Fibroblast of skin of left biceps (primary cell): ENCODE results near the gene SHISA6.
"Not testable (repeated sequence)": the region's sequence is repeated elsewhere in the genome, so short reads cannot be mapped to it uniquely, and the experiment has no call there.

ENCODE experiments used
- DNase-seq, 2 experiments: peaks; one replicate each; pipeline ENCODE4 v3.0.0-alpha.2; 2013; ENCODE audit warnings: low read depth in 2 of 2

SHISA6 gene

DNA sequence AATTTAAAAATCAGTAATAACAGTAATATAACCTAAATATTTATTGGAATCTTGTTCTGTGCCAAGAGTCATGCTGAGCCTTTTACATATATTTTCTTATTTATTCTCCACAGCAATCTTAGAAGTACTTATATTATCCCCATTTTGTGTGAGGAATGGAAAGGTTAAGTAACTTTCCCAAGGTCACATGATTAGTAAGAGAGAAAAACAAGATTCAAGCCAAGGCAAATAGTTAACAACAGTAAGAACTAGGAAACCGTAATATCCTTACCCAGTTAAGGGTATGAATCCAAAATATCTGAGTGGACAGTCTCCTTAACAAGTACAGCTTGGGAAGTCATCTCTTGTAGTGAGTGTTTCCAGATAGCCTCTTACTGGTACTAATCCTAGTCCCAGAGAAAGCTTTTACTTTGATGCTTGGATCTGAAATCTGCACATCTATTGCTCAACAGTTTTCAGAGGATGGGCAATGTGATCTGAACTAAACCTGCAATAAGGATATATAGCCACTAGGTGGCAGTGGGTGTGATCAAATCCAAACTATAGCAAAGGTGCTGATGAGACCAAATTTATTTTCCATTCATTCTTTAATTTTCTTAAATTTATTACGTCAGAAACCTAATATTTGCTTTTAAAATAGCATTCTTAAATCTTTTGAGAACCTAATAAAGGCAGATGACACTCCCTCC lies 23.3 kb downstream of the SHISA6 start:
- no peak for DNase-seq

DNA sequence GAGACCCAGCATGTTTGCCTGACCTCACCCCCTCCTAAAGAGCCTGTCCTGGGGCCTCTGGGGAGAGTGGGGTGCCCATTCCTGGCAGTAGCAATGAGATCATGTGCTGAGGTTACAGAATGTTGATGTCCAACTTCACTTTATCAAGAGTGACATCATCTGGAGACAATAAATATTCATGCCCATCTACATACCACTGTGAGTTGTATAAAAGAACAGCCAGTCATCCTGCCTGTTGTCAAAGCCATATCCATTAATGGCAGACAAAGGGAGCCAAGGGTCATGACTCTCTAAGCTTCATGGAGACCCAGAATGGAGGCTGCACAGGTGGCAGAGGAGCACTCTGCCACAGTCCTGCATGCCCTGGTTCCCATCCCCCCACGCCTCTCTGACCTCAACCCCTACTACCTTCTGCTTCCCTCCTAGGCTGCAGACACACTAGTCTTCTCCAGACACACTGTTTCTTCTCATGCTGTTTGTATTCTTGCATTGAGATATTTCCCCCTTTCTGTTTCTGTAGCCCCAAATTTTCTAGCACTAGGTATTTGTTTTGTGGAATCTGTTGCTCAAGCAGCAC lies 27.1 kb downstream of the SHISA6 start:
- no peak for DNase-seq

GRCh38 chr17:11269210-11269609 lies 28.2 kb downstream of the SHISA6 start:
- DNase-seq: no peak

GRCh38 chr17:11272191-11272590 lies 31.2 kb downstream of the SHISA6 start:
- no peak for DNase-seq

- DNase-seq: no peak
These were observed 32.6 kb downstream of the SHISA6 start for GRCh38 chr17:11273596-11273995.

DNA sequence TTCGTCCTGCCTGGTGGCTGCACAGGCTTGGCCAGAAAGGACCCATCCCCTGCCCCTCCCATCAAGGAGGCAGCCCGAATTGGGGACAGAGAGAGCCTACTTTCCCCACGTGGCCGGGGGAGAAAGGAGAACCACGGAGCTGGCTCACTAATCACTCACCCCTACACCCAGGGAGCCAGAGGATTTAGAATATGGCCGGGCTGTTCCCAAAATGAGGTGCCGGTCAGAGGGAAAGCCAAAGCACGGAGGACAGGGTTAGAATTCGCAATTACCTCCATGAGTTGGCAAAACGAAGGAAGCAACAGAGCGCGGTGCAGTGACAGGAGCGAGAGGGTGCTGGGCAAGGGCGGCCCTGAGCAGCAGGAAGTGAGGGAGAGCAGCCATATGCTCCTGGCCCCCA lies 33.1 kb downstream of the SHISA6 start:
- no peak for DNase-seq

DNA sequence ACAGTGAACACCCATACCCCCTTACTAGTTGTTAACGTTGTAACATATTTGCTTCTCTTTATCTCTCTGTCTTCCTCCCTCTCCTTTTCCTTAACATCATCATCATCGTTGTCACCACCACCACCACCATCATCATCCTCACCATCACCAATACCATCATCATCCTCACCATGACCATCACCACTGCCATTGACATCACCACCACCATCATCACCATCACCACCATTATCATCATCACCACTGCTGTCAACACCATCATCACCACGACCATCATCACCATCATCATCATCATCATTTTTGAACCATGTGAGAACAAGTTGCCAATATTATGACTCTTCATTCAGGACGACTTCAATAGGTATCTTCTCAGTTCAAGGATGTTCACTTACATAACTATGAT lies 35.5 kb downstream of the SHISA6 start:
- no peak for DNase-seq

DNA sequence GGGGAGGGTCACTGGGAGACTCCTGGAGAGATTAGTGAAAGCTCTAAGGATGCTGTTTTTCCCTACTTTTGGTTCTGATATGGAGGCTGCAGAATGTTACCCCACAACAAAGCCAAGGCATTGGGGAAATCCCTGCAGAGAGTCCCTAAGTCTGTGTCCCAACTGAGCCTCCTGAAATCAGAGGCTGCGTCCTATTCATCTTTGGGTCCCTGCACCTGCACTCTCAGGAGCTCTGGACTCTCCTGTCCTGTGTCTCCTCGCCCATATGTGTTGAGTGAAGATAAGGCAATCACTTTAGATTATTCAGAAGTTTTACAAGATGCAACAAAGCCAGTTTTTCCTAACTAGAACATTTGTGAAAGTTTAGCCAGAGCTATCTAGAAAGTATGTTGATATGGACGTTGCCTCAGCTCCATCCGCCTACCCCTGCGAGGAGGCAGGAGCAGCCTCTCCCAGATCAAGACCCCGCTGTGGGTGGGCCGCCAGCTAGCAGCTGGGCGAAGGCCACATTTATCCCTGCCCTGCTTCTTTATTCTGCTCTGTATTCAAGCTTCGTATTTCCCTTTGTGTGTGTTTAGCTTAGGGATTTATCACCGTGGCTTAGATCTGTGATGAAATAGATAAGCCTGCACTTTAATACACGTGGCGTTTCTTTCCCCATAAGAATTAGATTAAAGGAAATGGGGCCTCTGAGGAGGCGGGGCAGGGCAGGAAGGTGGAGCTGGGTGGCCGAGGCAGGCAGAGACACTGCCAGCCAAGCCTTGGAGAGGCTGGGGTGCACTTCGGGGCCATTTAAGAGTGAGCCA lies 37.4 kb downstream of the SHISA6 start:
- DNase-seq: no peak

DNA sequence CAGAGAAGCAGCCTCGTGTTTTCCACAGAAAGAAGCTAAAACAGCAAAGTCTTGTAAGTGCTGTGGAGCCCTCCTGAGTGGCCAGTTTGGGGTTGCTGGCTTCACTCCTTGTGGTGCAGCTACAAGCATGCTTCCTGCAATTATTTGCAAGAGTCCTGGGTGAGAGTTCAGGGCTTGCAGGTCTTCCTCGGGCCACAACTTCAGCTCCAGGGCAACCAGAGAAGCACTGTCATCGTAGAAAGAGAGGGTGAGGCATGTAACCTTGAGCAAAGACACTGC lies 37.9 kb downstream of the SHISA6 start:
- no peak for DNase-seq

DNA sequence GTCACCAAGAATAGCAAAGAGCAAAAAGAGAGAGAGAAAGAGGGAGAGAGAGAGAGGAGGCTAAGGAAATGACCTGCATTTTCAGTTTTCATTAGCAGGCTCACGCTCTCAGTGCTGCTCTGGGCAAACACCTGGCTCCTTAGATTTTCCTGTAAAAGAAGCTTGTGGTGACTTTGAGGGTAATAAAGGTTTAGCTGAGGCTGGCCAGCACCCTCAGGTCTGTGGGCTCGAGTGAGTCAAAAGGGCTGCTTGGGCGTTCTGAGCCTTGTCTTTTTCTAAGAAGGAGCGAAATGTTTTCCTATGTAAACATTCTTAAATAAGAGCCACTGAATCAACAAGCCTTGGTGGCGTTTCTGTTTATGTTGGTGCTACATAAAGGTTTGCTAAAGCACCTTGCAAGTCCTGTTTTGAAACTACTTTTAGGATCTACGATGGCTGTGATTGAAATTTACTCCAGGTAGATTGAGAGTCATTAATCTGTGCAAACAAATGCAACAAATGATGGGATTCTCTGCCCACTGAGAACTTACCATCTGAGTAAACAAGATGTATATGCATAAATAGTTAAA lies 38.8 kb downstream of the SHISA6 start:
- DNase-seq: no peak

DNA sequence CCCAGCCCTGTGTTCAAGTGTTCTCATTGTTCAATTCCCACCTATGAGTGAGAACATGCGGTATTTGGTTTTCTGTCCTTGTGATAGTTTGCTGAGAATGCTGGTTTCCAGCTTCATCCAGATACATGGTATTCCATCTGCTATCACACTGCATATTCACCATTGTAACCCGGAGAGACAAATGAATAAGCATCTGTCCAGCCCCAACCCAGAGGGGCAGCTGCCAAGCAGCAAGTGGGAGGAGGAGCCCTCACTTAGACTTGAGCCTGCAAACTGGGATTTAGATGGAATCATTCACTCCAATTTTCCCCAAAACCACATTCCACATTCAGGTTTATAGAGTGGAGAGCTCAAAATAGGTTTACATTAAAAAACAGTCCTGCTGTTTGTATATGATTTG lies 41.6 kb downstream of the SHISA6 start:
- no peak for DNase-seq

DNA sequence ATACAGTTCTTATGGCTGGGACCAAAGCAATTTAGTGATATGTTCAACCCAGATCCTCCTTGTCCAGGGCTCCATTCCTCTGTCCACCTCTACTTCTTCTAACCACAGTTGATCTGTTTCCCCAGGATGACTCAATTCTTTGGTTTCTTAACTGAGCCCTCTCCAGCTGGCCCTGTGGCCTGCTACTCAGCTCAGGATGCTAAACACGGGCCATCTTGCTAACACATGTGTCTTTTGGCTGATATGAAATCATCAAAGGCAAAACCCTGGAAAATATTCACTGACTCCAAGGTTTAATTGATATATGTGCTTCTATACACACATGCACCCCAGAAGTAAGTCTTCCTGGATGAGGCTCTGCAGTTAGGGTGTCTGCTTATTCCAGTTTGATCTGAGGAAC lies 43.8 kb downstream of the SHISA6 start:
- DNase-seq: no peak

DNA sequence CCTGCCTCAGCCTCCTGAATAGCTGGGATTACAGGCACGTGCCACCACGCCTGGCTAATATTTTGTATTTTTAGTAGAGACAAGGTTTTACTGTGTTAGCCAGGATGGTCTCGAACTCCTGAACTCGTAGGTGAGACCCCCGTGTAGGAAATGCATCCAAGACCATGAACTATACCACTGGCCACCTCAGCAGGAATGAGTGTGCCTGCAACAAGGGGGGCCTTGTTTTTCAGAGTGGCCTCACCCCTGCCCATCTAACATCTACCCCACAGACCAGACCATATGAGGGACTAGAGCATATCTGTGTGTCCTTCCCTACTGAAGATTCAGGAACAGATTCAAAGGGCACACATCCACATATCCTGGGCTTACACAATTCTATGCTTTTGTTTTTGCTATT lies 44.9 kb downstream of the SHISA6 start:
- DNase-seq: no peak

- no peak for DNase-seq
These were observed 46.8 kb downstream of the SHISA6 start for GRCh38 chr17:11287791-11288190.

GRCh38 chr17:11290814-11291213 lies 49.8 kb downstream of the SHISA6 start:
- DNase-seq: no peak

- DNase-seq: no peak
These were observed 51.5 kb downstream of the SHISA6 start for GRCh38 chr17:11292491-11292890.

DNA sequence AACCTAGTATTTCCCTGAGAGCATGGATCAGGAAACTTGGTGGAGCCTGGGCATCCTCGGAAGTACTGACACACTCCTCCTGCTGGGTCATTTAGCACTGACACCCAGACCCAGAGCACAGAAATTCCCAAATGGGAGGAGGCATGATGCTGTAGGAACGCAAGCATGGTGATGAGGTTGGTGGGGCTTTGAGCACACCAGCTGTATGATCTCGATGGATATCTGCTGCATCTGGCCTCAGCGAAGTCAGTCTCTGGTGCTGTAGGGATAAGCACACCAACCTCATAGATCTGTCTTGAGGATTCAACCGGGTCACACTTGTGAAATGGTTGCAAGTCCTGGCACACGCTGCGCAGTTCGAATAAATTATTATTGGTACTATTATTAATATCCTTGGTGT lies 52.5 kb downstream of the SHISA6 start:
- no peak for DNase-seq

GRCh38 chr17:11294826-11295225 lies 53.8 kb downstream of the SHISA6 start:
- no peak for DNase-seq

GRCh38 chr17:11296994-11297393 lies 56.0 kb downstream of the SHISA6 start:
- DNase-seq: no peak

DNA sequence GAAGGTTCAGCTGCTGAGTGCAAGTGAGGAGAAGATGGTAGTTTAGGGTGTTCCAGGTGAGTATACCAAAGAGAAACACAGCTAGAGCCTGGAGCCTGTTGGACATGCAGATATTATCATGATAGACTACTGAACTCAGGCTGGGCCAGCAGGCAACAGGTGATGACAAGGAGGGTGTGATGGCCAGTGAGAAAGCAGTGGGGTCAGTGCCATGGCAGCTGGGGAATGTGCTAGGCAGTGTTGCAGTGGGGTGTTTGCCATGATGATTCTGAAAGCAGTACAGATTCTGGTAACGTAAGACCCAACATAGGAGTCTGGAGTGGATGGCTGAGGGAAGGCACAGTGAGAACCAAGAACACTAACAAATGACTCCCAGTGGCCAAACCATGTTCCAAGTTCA lies 57.4 kb downstream of the SHISA6 start:
- no peak for DNase-seq

GRCh38 chr17:11300201-11300600 lies 59.2 kb downstream of the SHISA6 start:
- no peak for DNase-seq

DNA sequence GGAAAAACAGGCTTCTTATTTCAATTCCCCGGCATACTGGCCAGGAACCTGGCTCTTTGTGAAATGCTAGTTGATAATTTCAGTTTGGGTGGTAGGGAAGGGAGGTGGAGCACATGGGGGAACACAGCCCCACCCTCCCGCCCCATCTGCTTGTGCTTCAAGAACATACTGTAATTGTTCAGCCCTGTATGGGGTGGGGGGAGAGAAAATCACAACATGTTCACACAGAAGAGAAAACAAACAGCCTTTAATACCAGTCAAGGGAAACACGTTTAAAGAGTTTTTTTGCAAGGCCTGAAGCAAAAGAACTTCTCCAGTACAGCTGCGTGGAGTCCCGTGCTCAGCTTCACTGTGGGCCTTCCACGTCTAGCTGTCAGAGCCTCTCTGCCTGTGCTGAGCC lies 59.7 kb downstream of the SHISA6 start:
- no peak for DNase-seq

- not testable (repeated sequence) for DNase-seq
These were observed 60.9 kb downstream of the SHISA6 start for GRCh38 chr17:11301874-11302273.
